HepG2 (cell line): ENCODE results near the gene CYP19A1.

Source experiments
- POLR2AphosphoS5 ChIP-seq: IDR thresholded peaks from 2 replicates; pipeline ENCODE4 v1.6.1; 2012; ENCODE audit warnings: low read depth, low read length
- REXO4 ChIP-seq: sonication (generic); formaldehyde crosslinking; IDR thresholded peaks from 2 replicates; pipeline ENCODE4 v1.8.0; 2022; ENCODE audit warnings: missing genetic modification reagents, mild to moderate bottlenecking, borderline replicate concordance
- TCF7L2 ChIP-seq: IDR thresholded peaks from 2 replicates; pipeline ENCODE4 v1.6.1; 2011; ENCODE audit warnings: mild to moderate bottlenecking, low read depth, low read length, moderate library complexity
- ZFYVE20 ChIP-seq: sonication (generic); formaldehyde crosslinking; IDR thresholded peaks from 2 replicates; pipeline ENCODE4 v1.8.0; 2023; ENCODE audit warnings: low read depth, mild to moderate bottlenecking, moderate library complexity, missing genetic modification reagents, borderline replicate concordance
- TF ChIP-seq, protein P1 (sequence below): sonication (generic); formaldehyde crosslinking; IDR thresholded peaks from 2 replicates; pipeline ENCODE4 v1.5.0; 2020; ENCODE audit warnings: mild to moderate bottlenecking, missing genetic modification reagents, moderate library complexity

DNA sequence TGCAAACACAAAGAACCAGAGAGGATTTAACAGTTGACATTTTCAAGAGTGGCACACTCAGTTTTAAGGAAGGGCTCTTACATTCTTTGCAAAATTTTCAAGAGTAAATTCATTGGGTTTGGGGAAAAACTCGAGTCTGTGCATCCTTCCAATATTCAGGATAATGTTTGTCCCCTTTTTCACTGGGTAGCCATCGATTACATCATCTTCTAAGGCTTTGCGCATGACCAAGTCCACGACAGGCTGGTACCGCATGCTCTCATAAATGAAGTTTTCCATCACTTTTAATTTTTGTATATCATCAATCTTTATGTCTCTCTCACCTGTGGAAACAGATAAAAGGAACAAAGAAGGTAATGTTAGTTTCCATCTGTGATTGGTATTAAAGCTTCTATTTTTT lies 126.2 kb downstream of the CYP19A1 start:
- TF ChIP-seq TCF7L2 (no peak), ZFYVE20 (CRISPR knock-in tag) (no peak), REXO4 (CRISPR knock-in tag) (no peak), POLR2AphosphoS5 (no peak)
- TF ChIP-seq, protein P1, sequence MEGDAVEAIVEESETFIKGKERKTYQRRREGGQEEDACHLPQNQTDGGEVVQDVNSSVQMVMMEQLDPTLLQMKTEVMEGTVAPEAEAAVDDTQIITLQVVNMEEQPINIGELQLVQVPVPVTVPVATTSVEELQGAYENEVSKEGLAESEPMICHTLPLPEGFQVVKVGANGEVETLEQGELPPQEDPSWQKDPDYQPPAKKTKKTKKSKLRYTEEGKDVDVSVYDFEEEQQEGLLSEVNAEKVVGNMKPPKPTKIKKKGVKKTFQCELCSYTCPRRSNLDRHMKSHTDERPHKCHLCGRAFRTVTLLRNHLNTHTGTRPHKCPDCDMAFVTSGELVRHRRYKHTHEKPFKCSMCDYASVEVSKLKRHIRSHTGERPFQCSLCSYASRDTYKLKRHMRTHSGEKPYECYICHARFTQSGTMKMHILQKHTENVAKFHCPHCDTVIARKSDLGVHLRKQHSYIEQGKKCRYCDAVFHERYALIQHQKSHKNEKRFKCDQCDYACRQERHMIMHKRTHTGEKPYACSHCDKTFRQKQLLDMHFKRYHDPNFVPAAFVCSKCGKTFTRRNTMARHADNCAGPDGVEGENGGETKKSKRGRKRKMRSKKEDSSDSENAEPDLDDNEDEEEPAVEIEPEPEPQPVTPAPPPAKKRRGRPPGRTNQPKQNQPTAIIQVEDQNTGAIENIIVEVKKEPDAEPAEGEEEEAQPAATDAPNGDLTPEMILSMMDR (CRISPR knock-in tag), result no peak
